Hepatocyte (in vitro differentiated cells): ENCODE results near the gene PRPF31. TPM values are rescaled to one million over a fixed set of nuclear protein-coding genes. Genes with fewer than 3 reads are reported as not detected.

Experiments used
- DNase-seq: peaks from one replicate; pipeline ENCODE4 v3.0.0-alpha.2; 2016; ENCODE audit warnings: low spot score
- H2AFZ ChIP-seq: fragments of 200-600 bp; sonication (generic); 2 replicates; pipeline ENCODE4 v1.6.0; 2016; ENCODE audit warnings: antibody characterized with exemption, mild to moderate bottlenecking
- H3K27ac ChIP-seq: fragments of 200-600 bp; sonication (generic); 2 replicates; pipeline ENCODE4 v1.5.1; 2016; ENCODE audit warnings: mild to moderate bottlenecking
- H3K27me3 ChIP-seq: fragments of 200-600 bp; sonication (generic); 2 replicates; pipeline ENCODE4 v1.6.1; 2016
- H3K36me3 ChIP-seq: fragments of 200-600 bp; sonication (generic); replicated peaks from 2 replicates; pipeline ENCODE4 v1.5.1; 2016; ENCODE audit warnings: low read depth; ENCODE audit not compliant: insufficient read depth
- H3K4me1 ChIP-seq: fragments of 200-600 bp; sonication (generic); 2 replicates; pipeline ENCODE4 v1.5.1; 2016; ENCODE audit warnings: mild to moderate bottlenecking, moderate library complexity; ENCODE audit not compliant: insufficient read depth
- H3K4me2 ChIP-seq: fragments of 200-600 bp; sonication (generic); 2 replicates; pipeline ENCODE4 v1.6.0; 2016
- H3K4me3 ChIP-seq: fragments of 200-600 bp; sonication (generic); 2 replicates; pipeline ENCODE4 v1.5.1; 2016; ENCODE audit warnings: mild to moderate bottlenecking
- H3K79me2 ChIP-seq: fragments of 200-600 bp; sonication (generic); 2 replicates; pipeline ENCODE4 v1.6.0; 2017; ENCODE audit warnings: mild to moderate bottlenecking
- H3K9me2 ChIP-seq: fragments of 200-600 bp; sonication (generic); replicated peaks from 2 replicates; pipeline ENCODE4 v1.6.0; 2017; ENCODE audit warnings: mild to moderate bottlenecking; ENCODE audit not compliant: insufficient read depth
- H3K9me3 ChIP-seq: fragments of 200-600 bp; sonication (generic); 2 replicates; pipeline ENCODE4 v1.5.1; 2016; ENCODE audit warnings: low read depth, mild to moderate bottlenecking
- H4K20me1 ChIP-seq: fragments of 200-600 bp; sonication (generic); 2 replicates; pipeline ENCODE4 v1.6.0; 2016; ENCODE audit warnings: mild to moderate bottlenecking; ENCODE audit not compliant: insufficient read depth, poor library complexity, severe bottlenecking
- EZH2 ChIP-seq: fragments of 200-600 bp; sonication (generic); IDR thresholded peaks from 2 replicates; pipeline ENCODE4 v1.6.1; 2016; ENCODE audit warnings: antibody characterized with exemption, mild to moderate bottlenecking, borderline replicate concordance
- EZH2phosphoT487 ChIP-seq: fragments of 200-600 bp; sonication (generic); IDR thresholded peaks from one replicate; pipeline ENCODE4 v1.6.1; 2018; ENCODE audit warnings: antibody characterized with exemption, mild to moderate bottlenecking, low read depth, moderate library complexity; ENCODE audit not compliant: unreplicated experiment, severe bottlenecking
- WGBS: methylation state at CpG from one replicate; pipeline ENCODE4 v1.1.6; 2016; ENCODE audit warnings: low lambda C conversion rate; ENCODE audit errors: missing lambda C conversion rate; 5-methylcytosine and 5-hydroxymethylcytosine counted together
- polyA plus RNA-seq: library from polyadenylated mRNA; unstranded; fragments of >200 nt; fragmentation: Nextera tagmentation; extraction: Ambion mirVana; gene quantifications from 2 replicates; pipeline ENCODE4 v1.2.1, GENCODE V29; 2016
- total RNA-seq: library from RNA; depleted of rRNA; stranded (reverse); fragments of >200 nt; gene quantifications from 2 replicates; pipeline ENCODE4 v1.2.3, GENCODE V29; 2014
- TF ChIP-seq, protein P1 (sequence below): fragments of 200-600 bp; sonication (generic); IDR thresholded peaks from 2 replicates; pipeline ENCODE4 v1.5.1; 2016; ENCODE audit warnings: antibody characterized with exemption, mild to moderate bottlenecking; ENCODE audit not compliant: poor library complexity

PRPF31 gene
- total and polyA plus RNA-seq, 2 experiments from 2014 or later = 59.7 to 77.6 TPM

DNA sequence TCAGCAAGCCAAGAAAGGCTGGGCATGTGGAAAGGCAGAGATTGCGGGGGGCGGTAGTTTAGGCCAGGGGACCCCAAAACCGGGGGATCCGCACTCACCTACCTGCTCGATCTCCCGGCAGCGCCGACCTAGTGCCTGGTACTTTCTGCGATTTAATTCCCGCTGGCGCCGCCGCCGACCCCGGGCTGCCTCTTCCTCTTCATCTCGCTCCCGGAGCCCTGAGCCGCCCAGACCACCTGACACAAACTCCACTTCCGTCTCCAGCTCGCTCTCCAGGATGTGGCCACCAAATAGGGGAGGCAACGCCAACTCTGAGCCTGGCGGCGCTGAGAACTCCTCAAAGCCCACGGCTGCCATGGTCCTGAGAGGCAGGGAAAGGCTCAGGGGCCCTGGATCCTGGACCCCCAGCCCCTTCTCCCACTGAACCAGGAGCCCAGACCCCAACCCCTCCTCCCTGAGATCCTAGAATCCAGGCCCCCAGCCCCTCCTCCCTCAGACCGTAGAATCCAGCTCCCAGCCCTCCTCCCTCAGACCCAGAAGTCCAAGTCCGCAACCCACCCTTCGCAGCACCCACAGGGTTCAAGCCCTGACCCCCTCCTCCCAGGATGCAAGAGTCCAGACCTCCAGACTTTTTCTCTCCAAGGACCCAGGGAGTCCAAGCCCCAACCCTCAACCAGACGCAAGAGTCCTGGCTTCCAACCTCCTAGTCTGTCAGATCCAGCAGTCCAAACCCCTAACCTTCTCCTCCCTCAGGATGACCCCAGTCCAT is 1.0 kb upstream of the PRPF31 start:
- Histone ChIP-seq H3K4me3 (peak overlapping the region; percentile 78), H3K27ac (no peak overlapping the region)

DNA sequence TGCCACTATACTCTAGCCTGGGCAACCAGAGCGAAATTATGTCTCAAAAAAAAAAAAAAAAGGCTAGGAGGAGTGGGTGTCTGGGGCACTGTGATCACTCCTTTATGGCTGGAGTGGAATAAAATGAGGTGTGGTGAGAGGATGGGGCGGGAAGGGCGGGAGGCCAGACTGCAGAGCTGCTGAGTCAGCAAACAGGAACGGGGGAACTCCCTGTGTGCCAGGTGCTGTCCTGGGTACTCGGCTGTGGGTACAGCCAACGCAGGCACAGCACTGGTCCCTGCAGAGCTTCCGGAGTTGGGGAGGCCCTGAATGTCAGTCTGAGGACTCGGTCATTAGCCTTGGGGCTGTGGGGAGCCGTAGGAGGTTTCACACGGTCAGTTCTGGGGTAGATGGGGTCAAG is 5.7 kb downstream of the PRPF31 start:
- H4K20me1 ChIP-seq = no peaks in the 10 kb centered on the region
- H3K79me2 ChIP-seq = peaks cover 7% of the 10 kb centered on the region
- no peaks in the 10 kb centered on the region for H3K9me2 ChIP-seq
- no peaks in the 10 kb centered on the region for H3K4me1 ChIP-seq
- H3K27me3 ChIP-seq = no peaks in the 10 kb centered on the region
- H3K9me3 ChIP-seq = no peaks in the 10 kb centered on the region
- H3K27ac ChIP-seq = no peak overlapping the region
- H2AFZ ChIP-seq = no peak overlapping the region
- 95% methylated on average over 10 of the region's 10 CpGs for WGBS
- H3K4me3 ChIP-seq = no peak overlapping the region
- no peaks in the 10 kb centered on the region for H3K36me3 ChIP-seq
- TF ChIP-seq EZH2 (no peak), EZH2phosphoT487 (no peak)
- TF ChIP-seq, protein P1, sequence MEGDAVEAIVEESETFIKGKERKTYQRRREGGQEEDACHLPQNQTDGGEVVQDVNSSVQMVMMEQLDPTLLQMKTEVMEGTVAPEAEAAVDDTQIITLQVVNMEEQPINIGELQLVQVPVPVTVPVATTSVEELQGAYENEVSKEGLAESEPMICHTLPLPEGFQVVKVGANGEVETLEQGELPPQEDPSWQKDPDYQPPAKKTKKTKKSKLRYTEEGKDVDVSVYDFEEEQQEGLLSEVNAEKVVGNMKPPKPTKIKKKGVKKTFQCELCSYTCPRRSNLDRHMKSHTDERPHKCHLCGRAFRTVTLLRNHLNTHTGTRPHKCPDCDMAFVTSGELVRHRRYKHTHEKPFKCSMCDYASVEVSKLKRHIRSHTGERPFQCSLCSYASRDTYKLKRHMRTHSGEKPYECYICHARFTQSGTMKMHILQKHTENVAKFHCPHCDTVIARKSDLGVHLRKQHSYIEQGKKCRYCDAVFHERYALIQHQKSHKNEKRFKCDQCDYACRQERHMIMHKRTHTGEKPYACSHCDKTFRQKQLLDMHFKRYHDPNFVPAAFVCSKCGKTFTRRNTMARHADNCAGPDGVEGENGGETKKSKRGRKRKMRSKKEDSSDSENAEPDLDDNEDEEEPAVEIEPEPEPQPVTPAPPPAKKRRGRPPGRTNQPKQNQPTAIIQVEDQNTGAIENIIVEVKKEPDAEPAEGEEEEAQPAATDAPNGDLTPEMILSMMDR = no peak
- no peak for DNase-seq
- H3K4me2 ChIP-seq = no peak overlapping the region

More for the DNA sequence above, 1.0 kb upstream of the PRPF31 start:
- no peaks in the 10 kb centered on the region for H3K36me3 ChIP-seq
- TF ChIP-seq EZH2 = no peak
- TF ChIP-seq EZH2phosphoT487 = no peak
- TF ChIP-seq, protein P1 = no peak
- no peaks in the 10 kb centered on the region for H3K9me3 ChIP-seq
- H3K4me1 ChIP-seq = no peaks in the 10 kb centered on the region
- WGBS = 46% methylated on average over 23 of the region's 28 CpGs
- peak overlapping the region; percentile 67 for H2AFZ ChIP-seq
- no peaks in the 10 kb centered on the region for H3K9me2 ChIP-seq
- peaks cover 33% of the 10 kb centered on the region for H3K79me2 ChIP-seq
- H3K27me3 ChIP-seq = no peaks in the 10 kb centered on the region
- no peaks in the 10 kb centered on the region for H4K20me1 ChIP-seq
- DNase-seq = peak; percentile 45
- H3K4me2 ChIP-seq = peak overlapping the region; percentile 87

DNA sequence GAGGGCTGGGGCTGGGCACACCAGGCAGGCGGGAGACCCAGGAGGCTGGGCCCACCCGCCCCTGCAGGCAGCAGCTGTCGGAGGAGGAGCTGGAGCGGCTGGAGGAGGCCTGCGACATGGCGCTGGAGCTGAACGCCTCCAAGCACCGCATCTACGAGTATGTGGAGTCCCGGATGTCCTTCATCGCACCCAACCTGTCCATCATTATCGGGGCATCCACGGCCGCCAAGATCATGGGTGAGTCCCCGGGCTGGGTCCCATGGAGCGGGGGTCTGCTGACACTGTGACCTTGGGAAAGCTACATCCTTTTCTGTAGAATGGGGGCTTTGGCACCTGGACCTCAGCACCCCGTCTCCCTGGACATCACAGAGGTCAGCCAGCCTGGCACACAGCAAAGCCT is 8.1 kb downstream of the PRPF31 start:
- no peak overlapping the region for H2AFZ ChIP-seq
- no peak overlapping the region for H3K4me2 ChIP-seq
- H3K27me3 ChIP-seq = no peaks in the 10 kb centered on the region
- DNase-seq = no peak
- H4K20me1 ChIP-seq = no peaks in the 10 kb centered on the region
- H3K9me2 ChIP-seq = no peaks in the 10 kb centered on the region
- no peak overlapping the region for H3K27ac ChIP-seq
- no peaks in the 10 kb centered on the region for H3K36me3 ChIP-seq
- WGBS = 98% methylated on average over 17 of the region's 17 CpGs
- H3K4me1 ChIP-seq = no peaks in the 10 kb centered on the region
- no peaks in the 10 kb centered on the region for H3K79me2 ChIP-seq
- H3K9me3 ChIP-seq = no peaks in the 10 kb centered on the region
- H3K4me3 ChIP-seq = no peak overlapping the region
- TF ChIP-seq, protein P1 = no peak
- no peak for TF ChIP-seq EZH2phosphoT487
- no peak for TF ChIP-seq EZH2
